GM10847 (cell line): Measurements from ENCODE around the gene DLG2.

ENCODE experiments used
- POLR2A ChIP-seq: IDR thresholded peaks from 2 replicates; pipeline ENCODE4 v1.6.1; 2011; ENCODE audit not compliant: insufficient read length; ENCODE audit errors: extremely low read depth

The DLG2 gene

GRCh38 chr11:83625336-83625735 is 2001.8 kb downstream of the DLG2 start:
- no peak for TF ChIP-seq POLR2A

- no peak for TF ChIP-seq POLR2A
Measured at GRCh38 chr11:83617671-83618070, 2009.5 kb downstream of the DLG2 start.

GRCh38 chr11:83613767-83614121 is 2013.4 kb downstream of the DLG2 start:
- TF ChIP-seq POLR2A: no peak

- no peak for TF ChIP-seq POLR2A
Measured at GRCh38 chr11:83612891-83613766, 2014.0 kb downstream of the DLG2 start.

GRCh38 chr11:83611600-83611999 is 2015.5 kb downstream of the DLG2 start:
- TF ChIP-seq POLR2A: no peak

GRCh38 chr11:83611031-83611430 is 2016.1 kb downstream of the DLG2 start:
- TF ChIP-seq POLR2A: no peak

GRCh38 chr11:83609191-83609590 is 2018.0 kb downstream of the DLG2 start:
- no peak for TF ChIP-seq POLR2A

DNA sequence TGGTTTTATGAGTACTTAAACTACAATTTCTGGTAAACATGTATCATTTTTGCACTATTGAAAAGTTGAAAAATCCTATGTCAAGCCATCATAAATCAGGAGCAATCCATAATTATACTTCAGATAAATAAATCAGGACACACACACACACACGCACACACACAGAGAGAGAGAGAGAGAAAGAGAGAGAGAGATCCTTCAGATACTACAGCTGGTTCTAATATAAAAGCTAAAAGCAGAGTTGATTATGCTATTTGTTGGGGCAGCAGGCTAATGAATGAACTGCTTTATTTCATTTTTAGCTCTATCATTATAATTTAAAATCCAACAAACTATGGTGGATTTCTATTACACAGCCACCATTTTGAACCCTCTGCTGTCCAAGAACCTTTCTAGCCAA is 2018.6 kb downstream of the DLG2 start:
- TF ChIP-seq POLR2A: no peak

- TF ChIP-seq POLR2A: no peak
Measured at GRCh38 chr11:83601914-83602527, 2025.1 kb downstream of the DLG2 start.

GRCh38 chr11:83601201-83601913 is 2025.8 kb downstream of the DLG2 start:
- no peak for TF ChIP-seq POLR2A

DNA sequence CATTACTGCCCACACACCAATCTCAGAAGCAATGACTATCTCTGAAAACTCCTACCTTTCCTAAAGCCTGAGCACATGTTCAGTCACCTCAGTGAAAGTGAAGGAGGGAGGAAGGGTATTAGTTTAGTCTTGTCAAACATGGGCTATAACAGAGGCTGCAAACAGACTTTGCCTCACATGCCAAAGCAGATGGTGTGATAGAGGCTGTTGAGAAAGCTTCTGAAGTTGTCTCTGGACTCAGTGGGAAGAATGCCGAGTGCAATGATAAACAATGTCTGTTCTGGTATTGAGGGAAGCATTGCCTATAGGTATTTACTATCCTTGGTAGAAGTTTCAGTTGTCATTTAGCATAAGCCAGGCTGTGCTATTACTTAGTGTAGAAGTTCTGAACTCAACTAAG is 2026.5 kb downstream of the DLG2 start:
- no peak for TF ChIP-seq POLR2A

- TF ChIP-seq POLR2A: no peak
Measured at GRCh38 chr11:83599066-83599465, 2028.1 kb downstream of the DLG2 start.

- TF ChIP-seq POLR2A: no peak
Measured at GRCh38 chr11:83583757-83584366, 2043.3 kb downstream of the DLG2 start.

DNA sequence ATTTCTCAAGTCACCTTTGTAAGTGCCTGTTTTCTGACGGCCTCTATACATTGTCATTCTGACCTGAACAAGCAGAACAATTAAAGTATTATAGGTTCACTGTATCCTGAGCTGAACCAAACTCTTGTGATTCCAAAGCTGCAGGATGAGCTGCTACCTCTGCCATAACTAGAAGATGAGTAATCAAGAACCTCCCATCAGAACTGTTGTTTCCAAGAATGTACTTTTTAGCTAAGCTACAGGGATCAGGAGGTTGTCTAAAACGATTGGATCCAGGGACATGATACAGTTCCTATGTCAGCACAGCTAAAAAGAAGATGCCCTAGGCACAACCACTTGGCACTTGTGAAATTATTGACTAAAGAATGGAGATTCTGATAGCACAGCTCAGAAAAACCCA is 2052.6 kb downstream of the DLG2 start:
- no peak for TF ChIP-seq POLR2A
